ENCODE measurements around the gene NELFB.

- TF ChIP-seq, protein P1, sequence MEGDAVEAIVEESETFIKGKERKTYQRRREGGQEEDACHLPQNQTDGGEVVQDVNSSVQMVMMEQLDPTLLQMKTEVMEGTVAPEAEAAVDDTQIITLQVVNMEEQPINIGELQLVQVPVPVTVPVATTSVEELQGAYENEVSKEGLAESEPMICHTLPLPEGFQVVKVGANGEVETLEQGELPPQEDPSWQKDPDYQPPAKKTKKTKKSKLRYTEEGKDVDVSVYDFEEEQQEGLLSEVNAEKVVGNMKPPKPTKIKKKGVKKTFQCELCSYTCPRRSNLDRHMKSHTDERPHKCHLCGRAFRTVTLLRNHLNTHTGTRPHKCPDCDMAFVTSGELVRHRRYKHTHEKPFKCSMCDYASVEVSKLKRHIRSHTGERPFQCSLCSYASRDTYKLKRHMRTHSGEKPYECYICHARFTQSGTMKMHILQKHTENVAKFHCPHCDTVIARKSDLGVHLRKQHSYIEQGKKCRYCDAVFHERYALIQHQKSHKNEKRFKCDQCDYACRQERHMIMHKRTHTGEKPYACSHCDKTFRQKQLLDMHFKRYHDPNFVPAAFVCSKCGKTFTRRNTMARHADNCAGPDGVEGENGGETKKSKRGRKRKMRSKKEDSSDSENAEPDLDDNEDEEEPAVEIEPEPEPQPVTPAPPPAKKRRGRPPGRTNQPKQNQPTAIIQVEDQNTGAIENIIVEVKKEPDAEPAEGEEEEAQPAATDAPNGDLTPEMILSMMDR (IDR thresholded peaks at IDR 0.05) = no peak
- TF ChIP-seq EP300 (IDR thresholded peaks at IDR 0.05) = no peak
Observed at GRCh38 chr9:137221506-137222111, 33.5 kb upstream of the NELFB start.

All from suprapubic skin (tissue), 3 donors.